NCI-H2227 (cell line): Measurements from ENCODE around the gene FARP1.

Experiments used
- DNase-seq: peaks from one replicate; lab custom pipeline; 2025; ENCODE audit not compliant: unreplicated experiment; lab: John Stamatoyannopoulos, UW

Gene FARP1

GRCh38 chr13:98327371-98328270 is 184.7 kb downstream of the FARP1 start:
- no peak for DNase-seq

- no peak for DNase-seq
Measured at GRCh38 chr13:98328511-98328910, 185.6 kb downstream of the FARP1 start.

GRCh38 chr13:98332222-98332621 is 189.3 kb downstream of the FARP1 start:
- no peak for DNase-seq

DNA sequence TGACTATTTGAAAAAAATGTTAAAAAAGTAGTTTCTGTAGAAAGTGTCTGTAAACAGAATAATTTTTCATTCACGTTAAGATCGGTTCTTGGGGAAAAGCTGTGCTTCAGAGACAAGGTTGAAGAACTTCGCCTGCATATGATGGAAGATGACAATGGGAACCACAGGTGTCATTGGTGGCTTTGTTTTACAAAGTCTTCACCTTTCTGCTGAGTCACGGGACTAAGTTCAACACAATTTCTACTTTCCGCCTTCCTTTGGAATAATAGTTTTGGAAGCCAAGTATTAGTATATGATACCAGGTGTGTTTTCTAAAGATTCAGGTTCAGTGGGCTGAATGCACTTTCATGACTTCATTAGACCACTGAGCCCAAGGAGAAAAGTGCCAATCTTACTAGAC is 189.8 kb downstream of the FARP1 start:
- no peak for DNase-seq

DNA sequence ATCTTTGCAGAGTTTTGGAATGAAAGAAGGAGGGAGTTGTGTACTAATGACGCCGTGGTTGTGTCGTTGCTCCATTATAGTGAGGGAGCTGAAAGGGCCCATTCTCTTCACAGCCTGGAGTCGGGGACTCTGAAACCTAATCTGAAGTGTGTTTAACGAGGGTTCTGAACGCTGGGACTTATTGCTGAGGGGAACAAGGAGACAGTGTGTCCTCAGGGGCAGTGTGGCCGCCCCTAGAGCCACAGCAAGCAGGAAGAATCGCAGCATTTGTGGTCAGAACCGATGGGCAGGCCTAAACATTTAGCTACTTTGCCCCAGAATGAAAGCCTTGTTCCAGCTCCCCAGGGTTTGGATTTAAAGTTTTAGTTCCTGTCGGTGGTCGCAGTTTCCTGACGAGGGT is 190.6 kb downstream of the FARP1 start:
- DNase-seq = no peak

DNA sequence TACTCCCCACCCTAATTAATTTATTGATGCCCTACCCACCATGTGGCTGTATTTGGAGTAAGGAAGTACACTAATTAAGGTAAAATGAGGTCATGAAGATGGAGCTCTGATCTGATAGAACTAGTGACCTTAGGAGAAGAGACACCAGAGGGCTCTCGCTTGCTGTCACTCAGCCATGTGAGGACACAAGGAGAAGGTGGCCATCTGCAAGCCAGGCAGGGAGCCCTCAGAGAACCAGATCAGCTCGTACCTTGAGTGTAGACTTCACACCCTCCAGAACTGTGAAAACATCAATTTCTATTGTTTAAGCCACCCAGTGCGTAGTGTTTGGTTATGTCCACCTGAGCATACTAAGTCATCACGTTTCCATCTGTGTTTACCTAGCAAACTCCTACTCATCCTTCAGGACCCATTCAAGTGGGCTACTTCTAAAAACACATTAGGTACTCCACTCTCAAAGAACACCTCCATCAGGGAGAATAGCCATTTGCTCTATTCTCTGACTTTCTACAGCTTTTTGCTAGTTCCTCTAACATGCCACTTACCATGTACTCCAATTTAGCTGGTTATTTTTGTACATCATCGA is 191.8 kb downstream of the FARP1 start:
- no peak for DNase-seq

DNA sequence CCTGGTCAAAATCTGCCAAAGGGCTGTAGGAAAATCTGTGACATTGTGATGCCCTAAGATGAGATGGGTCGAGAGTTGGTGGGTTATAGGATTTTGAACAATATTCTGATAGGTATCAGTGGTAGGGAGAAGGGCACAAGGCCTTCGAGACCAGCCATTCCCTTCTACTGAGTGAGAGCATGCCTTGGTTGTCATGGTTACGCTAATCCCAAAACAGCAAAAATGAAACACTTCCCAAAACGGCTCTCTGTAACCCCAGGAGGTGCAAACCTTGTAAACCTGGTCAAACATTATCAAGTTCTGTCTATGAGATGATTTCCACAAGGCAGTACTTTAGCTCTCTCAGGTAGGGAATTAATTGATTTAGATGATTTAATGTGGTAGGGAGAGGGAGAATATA is 192.8 kb downstream of the FARP1 start:
- DNase-seq = no peak

GRCh38 chr13:98338310-98338709 is 195.4 kb downstream of the FARP1 start:
- DNase-seq = no peak

DNA sequence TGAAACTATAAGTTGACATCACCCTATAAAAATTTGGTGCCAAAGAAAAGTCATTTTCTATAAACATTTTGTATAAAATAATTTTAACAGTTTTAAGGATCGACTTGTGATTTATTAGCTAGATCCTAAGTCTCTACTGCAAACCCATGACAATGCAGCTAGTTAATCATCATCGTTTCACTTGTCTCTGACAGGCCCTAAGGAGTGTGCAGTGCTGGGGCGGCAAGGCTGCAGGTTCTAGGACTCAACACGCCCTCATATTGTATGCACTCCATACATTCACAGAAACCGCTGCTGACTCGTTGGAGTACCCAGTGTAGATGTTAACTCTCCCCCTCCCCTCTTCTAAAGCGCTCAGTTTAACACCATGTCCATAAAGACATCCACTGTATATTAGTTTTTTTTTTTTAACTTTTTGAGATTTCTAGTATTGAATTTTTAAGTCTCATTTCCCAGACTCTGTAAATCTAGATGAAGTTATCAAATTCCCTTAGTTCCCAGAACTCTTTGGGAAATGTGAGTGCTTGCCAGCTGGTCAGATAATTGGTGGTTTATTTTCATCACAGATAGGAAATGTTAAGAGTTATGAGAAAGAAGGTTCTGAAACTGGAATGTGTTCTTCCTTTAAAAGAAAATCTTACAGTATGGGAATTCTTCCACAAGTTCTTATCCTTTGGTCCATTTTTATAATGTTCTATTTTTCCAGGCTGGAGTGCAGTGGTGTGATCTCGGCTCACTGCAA is 197.0 kb downstream of the FARP1 start:
- DNase-seq = no peak

DNA sequence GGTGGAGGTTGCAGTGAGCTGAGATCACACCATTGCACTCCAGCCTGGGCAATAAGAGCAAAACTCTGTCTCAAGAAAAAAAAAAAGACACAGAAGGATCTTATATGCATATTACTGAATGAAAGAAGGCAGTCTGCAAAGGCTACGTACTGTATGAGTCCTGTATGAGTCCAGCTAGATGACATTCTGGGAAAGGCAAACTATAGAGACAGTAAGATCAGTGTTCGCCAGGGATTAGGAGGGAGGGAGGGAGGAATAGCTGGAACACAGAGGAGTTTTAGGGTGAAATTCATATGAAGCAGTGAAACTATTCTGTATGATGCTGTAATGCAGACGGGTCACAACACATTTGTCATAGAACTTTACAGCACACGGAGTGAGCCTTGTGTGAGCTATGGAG is 200.1 kb downstream of the FARP1 start:
- DNase-seq = no peak

DNA sequence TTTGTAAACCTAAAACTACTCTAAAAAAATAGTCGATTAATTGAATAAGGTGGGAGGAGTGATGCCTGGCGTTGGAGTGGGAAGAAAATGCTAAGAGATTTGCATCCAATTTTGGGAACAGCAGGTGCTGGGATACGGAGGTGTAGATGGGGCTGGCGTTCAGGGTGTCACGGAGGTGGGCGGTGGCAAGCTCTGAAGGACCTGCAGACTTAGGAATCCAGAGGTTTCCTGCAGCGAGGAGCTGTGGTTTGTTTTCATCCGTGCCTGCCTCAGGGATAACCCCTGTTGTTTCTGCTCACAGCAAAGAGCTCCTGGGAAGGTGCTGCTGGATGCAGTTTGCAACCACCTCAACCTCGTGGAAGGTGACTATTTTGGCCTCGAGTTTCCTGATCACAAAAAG is 200.6 kb downstream of the FARP1 start:
- no peak for DNase-seq

DNA sequence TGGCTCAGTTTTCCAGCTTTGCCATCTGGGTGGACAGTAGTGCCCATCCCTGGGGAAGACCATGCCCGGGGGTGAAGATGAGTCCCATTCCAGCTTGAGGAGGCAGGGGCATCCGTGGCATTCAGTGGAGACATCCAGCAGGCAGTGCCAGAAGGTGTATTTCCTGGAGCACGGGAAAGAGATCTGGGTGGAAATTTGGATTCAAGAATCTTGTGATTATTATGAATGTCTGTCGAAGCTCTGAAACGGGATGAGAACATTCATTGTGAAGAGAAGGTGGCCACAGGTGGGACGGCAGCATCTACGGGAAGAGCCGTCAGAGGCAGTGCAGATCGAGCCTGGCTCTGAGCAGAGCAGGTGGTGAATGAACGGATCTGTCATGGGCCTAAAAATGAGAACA is 201.5 kb downstream of the FARP1 start:
- no peak for DNase-seq

DNA sequence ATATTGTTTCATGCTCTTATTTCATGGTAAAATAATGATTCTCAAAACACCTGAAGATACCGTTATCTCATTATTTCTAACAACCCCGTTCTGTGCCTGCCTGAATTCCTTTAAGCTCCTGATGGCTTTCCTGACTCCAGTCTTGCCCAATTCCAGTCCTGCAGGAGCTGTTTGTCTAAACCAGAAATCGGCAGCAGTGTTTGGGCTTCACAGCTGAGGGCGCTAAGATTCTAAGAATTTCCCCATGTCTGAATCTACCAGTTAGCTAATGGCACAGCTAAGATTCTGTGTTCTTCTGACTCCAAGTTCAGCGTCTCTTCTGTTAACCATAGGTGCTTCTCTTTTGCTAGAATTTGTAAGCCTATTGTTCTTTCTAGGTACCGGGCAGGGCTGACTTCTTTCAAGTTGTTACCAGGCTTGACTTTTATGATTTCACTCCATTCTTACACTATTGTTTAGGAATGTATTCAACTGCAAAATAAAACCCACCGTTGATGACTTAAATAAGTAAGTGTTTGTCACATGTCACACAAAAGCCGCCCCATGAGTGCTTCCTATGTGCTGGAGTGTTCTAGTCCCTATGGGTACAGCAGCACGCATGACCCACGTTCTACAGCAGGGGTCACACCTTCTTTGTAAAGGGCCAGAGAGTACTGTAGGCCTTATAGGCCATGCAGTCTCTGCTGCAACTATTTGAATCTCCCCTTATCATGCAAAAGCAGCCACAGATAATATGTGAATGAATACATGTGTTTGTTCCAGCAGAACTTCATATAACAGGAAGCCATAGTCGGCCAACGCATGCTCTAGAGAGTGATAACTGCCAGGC is 202.4 kb downstream of the FARP1 start:
- no peak for DNase-seq

DNA sequence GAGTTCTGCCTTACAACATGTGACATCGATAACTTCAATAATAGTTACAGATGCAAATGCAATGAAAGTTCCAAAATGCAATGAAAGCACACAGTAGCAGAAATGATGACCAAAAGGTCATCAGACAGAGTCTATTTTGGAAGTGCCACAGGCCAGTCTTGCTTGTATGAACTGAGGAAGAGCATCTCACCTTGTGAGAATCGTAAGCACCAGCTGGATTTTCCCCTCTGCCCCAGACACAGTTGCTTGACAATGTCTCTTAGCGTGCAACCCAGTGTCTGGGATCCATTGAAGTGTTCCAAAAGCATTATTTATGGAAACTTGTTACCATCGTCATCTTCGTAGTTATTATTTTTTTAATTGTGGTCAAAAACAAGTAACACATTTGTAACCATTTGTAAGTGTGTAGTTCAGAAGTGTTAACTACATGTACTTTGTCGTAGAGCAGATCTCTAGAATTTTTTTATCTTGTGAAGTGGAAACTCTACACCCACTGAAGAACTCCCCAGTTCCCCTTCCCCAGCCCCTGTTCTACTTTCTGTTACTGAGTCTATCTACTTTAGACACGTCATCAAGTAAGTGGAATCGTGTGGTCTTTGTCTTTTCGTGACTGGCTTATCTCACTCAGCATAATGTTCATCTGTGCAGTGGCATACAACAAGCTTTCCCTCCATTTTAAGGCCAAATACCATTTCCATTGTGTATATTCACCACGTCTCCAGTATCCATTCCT is 204.2 kb downstream of the FARP1 start:
- no peak for DNase-seq

DNA sequence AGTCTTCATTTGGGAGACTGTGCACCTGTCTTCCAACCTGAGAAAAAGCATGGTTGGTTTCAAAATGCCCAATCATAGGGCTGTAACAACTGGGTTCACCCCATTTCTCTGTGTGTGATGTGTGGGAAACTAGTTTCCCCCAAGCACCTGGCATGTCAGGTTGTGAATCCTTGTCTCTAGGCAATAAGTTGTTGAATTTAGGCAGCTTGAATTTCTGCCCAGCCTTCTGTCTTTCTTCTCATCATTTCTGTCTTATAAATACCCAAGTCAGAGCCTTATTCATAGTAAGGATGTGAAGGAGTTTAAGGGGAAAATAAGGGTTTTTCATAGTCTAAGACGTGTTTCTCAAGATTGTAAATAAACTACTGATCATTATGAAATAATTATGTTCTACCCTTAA is 204.9 kb downstream of the FARP1 start:
- DNase-seq = no peak

GRCh38 chr13:98348466-98349200 is 205.7 kb downstream of the FARP1 start:
- no peak for DNase-seq

DNA sequence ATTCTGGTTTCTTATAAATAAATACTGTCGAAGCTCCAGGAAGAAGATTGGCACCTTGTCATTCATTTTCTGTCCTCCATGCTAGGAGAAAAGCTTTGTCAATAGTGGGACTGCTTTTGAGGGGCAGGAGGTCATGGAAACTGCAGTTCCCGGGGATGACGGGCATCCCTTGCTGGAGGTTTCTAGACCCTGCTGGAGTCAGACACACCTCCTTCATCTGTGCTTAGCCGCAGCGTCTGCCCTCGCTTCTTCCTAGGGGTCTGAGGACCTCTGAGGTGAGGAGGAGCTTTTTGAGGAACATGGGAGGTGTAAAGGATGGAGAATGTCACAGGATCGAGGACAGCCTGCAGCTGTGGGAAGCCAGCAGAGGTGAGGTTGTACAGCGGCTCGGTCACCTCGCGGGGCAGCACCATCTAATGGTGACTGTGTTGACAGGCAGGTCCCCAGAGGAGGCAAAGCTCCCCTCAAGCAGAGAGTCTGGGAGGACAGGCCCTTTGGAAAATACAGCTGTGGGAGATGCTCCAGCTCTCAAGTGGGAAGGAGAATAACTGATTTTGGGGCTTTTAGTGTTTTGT is 206.9 kb downstream of the FARP1 start:
- no peak for DNase-seq

GRCh38 chr13:98350746-98351330 is 207.9 kb downstream of the FARP1 start:
- no peak for DNase-seq

DNA sequence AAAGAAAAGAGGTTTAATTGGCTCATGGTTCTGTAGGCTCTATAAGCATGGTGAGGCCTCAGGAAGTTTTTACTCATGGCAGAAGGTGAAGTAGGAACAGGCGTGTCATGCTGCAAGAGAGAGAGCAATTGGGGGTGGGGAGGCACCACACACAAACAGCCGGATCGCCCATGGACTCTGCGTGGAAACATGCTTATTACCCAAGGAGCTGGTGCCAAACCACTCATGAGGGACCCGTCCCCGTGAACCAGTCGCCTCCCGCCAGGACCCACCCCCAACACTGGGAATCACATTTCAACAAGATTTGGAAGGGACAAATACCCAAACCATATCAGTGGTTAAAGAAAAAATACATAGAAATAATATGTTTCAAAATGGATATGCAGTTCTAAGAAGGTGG is 208.7 kb downstream of the FARP1 start:
- DNase-seq = no peak
